Mesenchymal stem cell (in vitro differentiated cells and primary cell): ENCODE data around the gene SLC6A13.

Source experiments
- DNase-seq: peaks from one replicate; pipeline ENCODE4 v3.0.0-alpha.2; 2013
- H2AFZ ChIP-seq: one replicate; pipeline ENCODE4 v1.6.1; 2013; ENCODE audit warnings: low read depth, mild to moderate bottlenecking, control low read depth, inconsistent platforms, low read length, moderate library complexity
- H2AK5ac ChIP-seq: 2 replicates; pipeline ENCODE4 v1.6.1; 2013; ENCODE audit warnings: low read length, moderate library complexity, mild to moderate bottlenecking, inconsistent platforms; ENCODE audit not compliant: severe bottlenecking
- H2BK120ac ChIP-seq: one replicate; pipeline ENCODE4 v1.6.1; 2013; ENCODE audit warnings: low read depth, mild to moderate bottlenecking, inconsistent platforms, low read length, moderate library complexity
- H2BK12ac ChIP-seq, 2 experiments: one replicate each; pipeline ENCODE4 v1.6.1; 2013; ENCODE audit warnings: inconsistent platforms in 2 of 2, low read length in 2 of 2, mild to moderate bottlenecking in 2 of 2, moderate library complexity in 2 of 2, control low read depth in 1 of 2
- H2BK15ac ChIP-seq: one replicate; pipeline ENCODE4 v1.6.1; 2013; ENCODE audit warnings: mild to moderate bottlenecking, low read depth, inconsistent platforms; ENCODE audit not compliant: poor library complexity, severe bottlenecking
- H2BK5ac ChIP-seq: 2 replicates; pipeline ENCODE4 v1.6.1; 2013; ENCODE audit warnings: low read depth, mild to moderate bottlenecking, low read length, control low read depth, inconsistent platforms; ENCODE audit not compliant: poor library complexity, severe bottlenecking
- H3K14ac ChIP-seq, 2 experiments: one replicate each; pipeline ENCODE4 v1.6.1; 2013; ENCODE audit warnings: inconsistent platforms in 2 of 2, low read length in 2 of 2, control low read depth in 1 of 2, mild to moderate bottlenecking in 1 of 2, moderate library complexity in 1 of 2
- H3K18ac ChIP-seq, 2 experiments: one replicate each; pipeline ENCODE4 v1.6.1; 2013; ENCODE audit warnings: inconsistent platforms in 2 of 2, low read length in 2 of 2, control low read depth in 1 of 2, low read depth in 1 of 2, mild to moderate bottlenecking in 1 of 2
- H3K23ac ChIP-seq, 2 experiments: one replicate each; pipeline ENCODE4 v1.6.1; 2013; ENCODE audit warnings: inconsistent platforms in 2 of 2, low read length in 2 of 2, mild to moderate bottlenecking in 2 of 2, moderate library complexity in 2 of 2, control low read depth in 1 of 2
- H3K27ac ChIP-seq: 2 replicates; pipeline ENCODE4 v1.5.1; 2013; ENCODE audit warnings: mild to moderate bottlenecking, moderate library complexity, low read length, control low read depth, inconsistent platforms; ENCODE audit not compliant: poor library complexity, severe bottlenecking
- H3K27me3 ChIP-seq, 2 experiments: 2 replicates each; pipeline versions ENCODE4 v1.6.1 to v1.7.0; 2013; ENCODE audit warnings: low read length in 2 of 2, mild to moderate bottlenecking in 2 of 2, moderate library complexity in 2 of 2, control low read depth in 1 of 2, inconsistent platforms in 1 of 2; ENCODE audit not compliant: control insufficient read depth in 1 of 2, insufficient read depth in 1 of 2
- H3K36me3 ChIP-seq, 2 experiments: 2 replicates each; pipeline versions ENCODE4 v1.6.1 to v1.7.0; 2013; ENCODE audit warnings: low read length in 2 of 2, control low read depth in 1 of 2, inconsistent platforms in 1 of 2, low read depth in 1 of 2, mild to moderate bottlenecking in 1 of 2; ENCODE audit not compliant: insufficient read depth in 2 of 2, control insufficient read depth in 1 of 2
- H3K4ac ChIP-seq, 2 experiments: one replicate each; pipeline ENCODE4 v1.6.1; 2013; ENCODE audit warnings: inconsistent platforms in 2 of 2, low read length in 2 of 2, mild to moderate bottlenecking in 2 of 2, moderate library complexity in 2 of 2, control low read depth in 1 of 2, low read depth in 1 of 2
- H3K4me1 ChIP-seq: 2 replicates; pipeline ENCODE4 v1.6.1; 2013; ENCODE audit warnings: low read depth, low read length, control low read depth; ENCODE audit not compliant: control insufficient read depth, insufficient read depth
- H3K4me2 ChIP-seq: 2 replicates; pipeline ENCODE4 v1.6.1; 2013; ENCODE audit warnings: low read length, mild to moderate bottlenecking, inconsistent platforms; ENCODE audit not compliant: poor library complexity, severe bottlenecking
- H3K4me3 ChIP-seq, 2 experiments: 2 replicates each; pipeline versions ENCODE4 v1.5.1 to v1.7.0; 2013; ENCODE audit warnings: low read length in 2 of 2, mild to moderate bottlenecking in 2 of 2, control low read depth in 1 of 2, low read depth in 1 of 2; ENCODE audit not compliant: insufficient read depth in 1 of 2
- H3K79me1 ChIP-seq: replicated peaks from 2 replicates; pipeline ENCODE4 v1.6.1; 2013; ENCODE audit warnings: mild to moderate bottlenecking, control low read depth, low read length, inconsistent platforms; ENCODE audit not compliant: poor library complexity, severe bottlenecking
- H3K9ac ChIP-seq: 2 replicates; pipeline ENCODE4 v1.7.0; 2013; ENCODE audit warnings: mild to moderate bottlenecking, low read length, moderate library complexity
- H3K9me3 ChIP-seq: 2 replicates; pipeline ENCODE4 v1.7.0; 2013; ENCODE audit warnings: mild to moderate bottlenecking, low read length; ENCODE audit not compliant: control insufficient read depth
- H4K8ac ChIP-seq: one replicate; pipeline ENCODE4 v1.6.1; 2013; ENCODE audit warnings: inconsistent platforms, mild to moderate bottlenecking, low read length, moderate library complexity
- H4K91ac ChIP-seq: one replicate; pipeline ENCODE4 v1.6.1; 2013; ENCODE audit warnings: mild to moderate bottlenecking, low read length, inconsistent platforms
- WGBS: methylation state at CpG from one replicate; pipeline ENCODE4 v1.1.7; 2013; ENCODE audit warnings: mixed read lengths; 5-methylcytosine and 5-hydroxymethylcytosine counted together

Gene SLC6A13

GRCh38 chr12:194276-194675, 68.4 kb downstream of the SLC6A13 start:
- Histone ChIP-seq H3K27me3 (peaks cover 35 to 79% of the 10 kb centered on the region in 2 experiments), H2BK120ac (no peak overlapping the region), H3K4me2 (no peak overlapping the region), H3K14ac (no peak overlapping the region), H3K36me3 (no peaks in the 10 kb centered on the region), H3K9me3 (no peaks in the 10 kb centered on the region), H3K4me3 (no peak overlapping the region), H4K91ac (no peak overlapping the region), H3K4ac (no peak overlapping the region), H3K9ac (no peak overlapping the region), H3K27ac (no peak overlapping the region), H3K23ac (no peak overlapping the region), H3K79me1 (no peaks in the 10 kb centered on the region), H3K4me1 (peaks cover 6% of the 10 kb centered on the region), H2BK5ac (no peak overlapping the region), H2AK5ac (no peak overlapping the region), H3K18ac (no peak overlapping the region), H2BK12ac (no peak overlapping the region), H2AFZ (no peak overlapping the region), H4K8ac (no peak overlapping the region), H2BK15ac (no peak overlapping the region)
- DNase-seq: no peak
- WGBS: 94% methylated on average over 7 of the region's 7 CpGs

GRCh38 chr12:193261-193660, 69.4 kb downstream of the SLC6A13 start:
- H3K23ac ChIP-seq: no peak overlapping the region
- no peak overlapping the region for H3K4me2 ChIP-seq
- H3K4ac ChIP-seq: no peak overlapping the region
- no peak overlapping the region for H2AK5ac ChIP-seq
- no peaks in the 10 kb centered on the region for H3K36me3 ChIP-seq
- no peak overlapping the region for H2BK12ac ChIP-seq
- no peak overlapping the region for H3K9ac ChIP-seq
- no peak overlapping the region for H3K27ac ChIP-seq
- peaks cover 35 to 80% of the 10 kb centered on the region in 2 experiments for H3K27me3 ChIP-seq
- no peak for DNase-seq
- H3K14ac ChIP-seq: no peak overlapping the region
- H3K79me1 ChIP-seq: no peaks in the 10 kb centered on the region
- H3K18ac ChIP-seq: no peak overlapping the region
- H3K4me1 ChIP-seq: peaks cover 11% of the 10 kb centered on the region
- no peak overlapping the region for H4K91ac ChIP-seq
- H2BK120ac ChIP-seq: no peak overlapping the region
- no peak overlapping the region for H2BK5ac ChIP-seq
- no peak overlapping the region for H2AFZ ChIP-seq
- 81% methylated on average over 10 of the region's 10 CpGs for WGBS
- no peak overlapping the region for H3K4me3 ChIP-seq
- no peaks in the 10 kb centered on the region for H3K9me3 ChIP-seq
- no peak overlapping the region for H4K8ac ChIP-seq
- no peak overlapping the region for H2BK15ac ChIP-seq

- H3K27ac ChIP-seq: no peak overlapping the region
- no peaks in the 10 kb centered on the region for H3K79me1 ChIP-seq
- WGBS: 70% methylated on average over 1 of the region's 3 CpGs
- H2BK120ac ChIP-seq: no peak overlapping the region
- H4K91ac ChIP-seq: no peak overlapping the region
- H3K27me3 ChIP-seq: peaks cover 31 to 72% of the 10 kb centered on the region in 2 experiments
- H2BK12ac ChIP-seq: no peak overlapping the region
- no peak overlapping the region for H2BK5ac ChIP-seq
- no peak overlapping the region for H4K8ac ChIP-seq
- no peak overlapping the region for H3K14ac ChIP-seq
- H3K23ac ChIP-seq: no peak overlapping the region
- no peak overlapping the region for H3K4me3 ChIP-seq
- H3K9ac ChIP-seq: no peak overlapping the region
- no peak overlapping the region for H2BK15ac ChIP-seq
- no peaks in the 10 kb centered on the region for H3K36me3 ChIP-seq
- no peak overlapping the region for H3K4ac ChIP-seq
- no peak overlapping the region for H3K4me2 ChIP-seq
- no peak overlapping the region for H2AK5ac ChIP-seq
- H3K18ac ChIP-seq: no peak overlapping the region
- peaks cover 11% of the 10 kb centered on the region for H3K4me1 ChIP-seq
- no peak for DNase-seq
- no peak overlapping the region for H2AFZ ChIP-seq
- H3K9me3 ChIP-seq: no peaks in the 10 kb centered on the region
Observed at GRCh38 chr12:191541-191940, 71.1 kb downstream of the SLC6A13 start.

- WGBS: 91% methylated on average over 8 of the region's 8 CpGs
Observed at GRCh38 chr12:190881-191280, 71.8 kb downstream of the SLC6A13 start.

More at GRCh38 chr12:190881-191280, 71.8 kb downstream of the SLC6A13 start:
- Histone ChIP-seq H2BK5ac (no peak overlapping the region), H4K91ac (no peak overlapping the region), H3K4me2 (no peak overlapping the region), H3K14ac (no peak overlapping the region), H3K18ac (no peak overlapping the region), H3K36me3 (no peaks in the 10 kb centered on the region), H3K27ac (no peak overlapping the region), H3K4me3 (no peak overlapping the region), H3K9me3 (no peaks in the 10 kb centered on the region), H3K27me3 (peaks cover 25 to 77% of the 10 kb centered on the region in 2 experiments), H3K4ac (no peak overlapping the region), H3K79me1 (no peaks in the 10 kb centered on the region), H2BK120ac (no peak overlapping the region), H3K23ac (no peak overlapping the region), H2BK12ac (no peak overlapping the region), H3K4me1 (peaks cover 13% of the 10 kb centered on the region), H2AFZ (no peak overlapping the region), H2BK15ac (no peak overlapping the region), H3K9ac (no peak overlapping the region), H4K8ac (no peak overlapping the region), H2AK5ac (no peak overlapping the region)
- DNase-seq: no peak
